Measurements from ENCODE around the gene STX18.

- TF ChIP-seq CTCF (IDR thresholded peaks at IDR 0.05; ENCODE audit: insufficient read depth, low read depth, low read length) (no peak), EZH2 (IDR thresholded peaks at IDR 0.05; ENCODE audit: insufficient read depth, low read length) (no peak)
Observed at GRCh38 chr4:4419896-4420295, 122.0 kb downstream of the STX18 start.

All from astrocyte (in vitro differentiated cells and primary cell).